HepG2 (cell line): ENCODE results near the gene POLR1H. TPM values are rescaled to one million over a fixed set of nuclear protein-coding genes. Genes with fewer than 3 reads are reported as not detected.

Experiments
- BATF2 ChIP-seq: sonication (generic); formaldehyde crosslinking; IDR thresholded peaks from 2 replicates; pipeline ENCODE4 v1.8.0; 2022; ENCODE audit warnings: mild to moderate bottlenecking, missing genetic modification reagents, moderate library complexity
- KDM6A ChIP-seq: IDR thresholded peaks from 2 replicates; pipeline ENCODE4 v1.6.1; 2016; ENCODE audit warnings: low read depth
- KLF11 ChIP-seq: IDR thresholded peaks from 2 replicates; pipeline ENCODE4 v1.6.1; 2016; ENCODE audit warnings: missing compliant biosample characterization
- KLF12 ChIP-seq: sonication (generic); formaldehyde crosslinking; IDR thresholded peaks from 2 replicates; pipeline ENCODE4 v1.4.0; 2020; ENCODE audit warnings: missing genetic modification reagents, borderline replicate concordance
- KLF6 ChIP-seq: IDR thresholded peaks from 2 replicates; pipeline ENCODE4 v1.8.0; 2016; ENCODE audit warnings: missing biosample characterization, missing genetic modification reagents
- MLX ChIP-seq: IDR thresholded peaks from 2 replicates; pipeline ENCODE4 v1.6.1; 2016
- NCOR1 ChIP-seq: fragments of 200-600 bp; sonication (generic); IDR thresholded peaks from 2 replicates; pipeline ENCODE4 v1.7.0; 2017; ENCODE audit warnings: antibody characterized with exemption, low read length, borderline replicate concordance
- NR2F1 ChIP-seq, 2 experiments: fragments of 450-650 bp in 1 of 2; formaldehyde crosslinking in 1 of 2; IDR thresholded peaks; 2 replicates each; pipeline versions ENCODE4 v1.5.0 to v1.6.1; 2016 to 2020; ENCODE audit warnings: mild to moderate bottlenecking in 1 of 2, missing compliant biosample characterization in 1 of 2, missing genetic modification reagents in 1 of 2, moderate library complexity in 1 of 2
- POLR2AphosphoS2 ChIP-seq: IDR thresholded peaks from 2 replicates; pipeline ENCODE4 v1.6.1; 2011; ENCODE audit warnings: low read depth, low read length, improper control_type of control experiment
- STAG1 ChIP-seq: sonication (generic); formaldehyde crosslinking; IDR thresholded peaks from 2 replicates; pipeline ENCODE4 v1.4.0; 2020; ENCODE audit warnings: missing genetic modification reagents
- ZFP41 ChIP-seq: sonication (generic); formaldehyde crosslinking; IDR thresholded peaks from 2 replicates; pipeline ENCODE4 v1.4.0; 2020; ENCODE audit warnings: mild to moderate bottlenecking, missing genetic modification reagents, borderline replicate concordance
- ZFP90 ChIP-seq: sonication (generic); formaldehyde crosslinking; IDR thresholded peaks from 2 replicates; pipeline ENCODE4 v1.8.0; 2022; ENCODE audit warnings: missing genetic modification reagents, mild to moderate bottlenecking, inconsistent platforms, borderline replicate concordance
- ZFP91 ChIP-seq: sonication (generic); formaldehyde crosslinking; IDR thresholded peaks from 2 replicates; pipeline ENCODE4 v1.9.0; 2022; ENCODE audit warnings: missing genetic modification reagents, mild to moderate bottlenecking, borderline replicate concordance
- ZGPAT ChIP-seq: IDR thresholded peaks from 2 replicates; pipeline ENCODE4 v1.6.1; 2016; ENCODE audit warnings: mild to moderate bottlenecking
- ZMYM3 ChIP-seq: sonication (generic); formaldehyde crosslinking; IDR thresholded peaks from 2 replicates; pipeline ENCODE4 v1.5.1; 2020; ENCODE audit warnings: mild to moderate bottlenecking, missing genetic modification reagents
- ZNF18 ChIP-seq: sonication (generic); formaldehyde crosslinking; IDR thresholded peaks from 2 replicates; pipeline ENCODE4 v1.8.0; 2022; ENCODE audit warnings: mild to moderate bottlenecking, missing genetic modification reagents; ENCODE audit not compliant: insufficient replicate concordance
- ZNF280B ChIP-seq: sonication (generic); formaldehyde crosslinking; IDR thresholded peaks from 2 replicates; pipeline ENCODE4 v1.5.0; 2020; ENCODE audit warnings: missing genetic modification reagents, mild to moderate bottlenecking, borderline replicate concordance
- ZNF30 ChIP-seq: sonication (generic); formaldehyde crosslinking; IDR thresholded peaks from 2 replicates; pipeline ENCODE4 v1.5.0; 2020; ENCODE audit warnings: mild to moderate bottlenecking, missing genetic modification reagents
- ZNF350 ChIP-seq: sonication (generic); formaldehyde crosslinking; IDR thresholded peaks from 2 replicates; pipeline ENCODE4 v1.4.0; 2020; ENCODE audit warnings: mild to moderate bottlenecking, low read depth, missing genetic modification reagents, borderline replicate concordance
- ZSCAN29 ChIP-seq: sonication (generic); formaldehyde crosslinking; conservative IDR thresholded peaks from 2 replicates; pipeline ENCODE4 v1.4.0; 2020; ENCODE audit warnings: mild to moderate bottlenecking, missing genetic modification reagents
- ZSCAN30 ChIP-seq: sonication (generic); formaldehyde crosslinking; IDR thresholded peaks from 2 replicates; pipeline ENCODE4 v1.5.0; 2020; ENCODE audit warnings: mild to moderate bottlenecking, missing genetic modification reagents
- polyA plus RNA-seq, 8 experiments: library from polyadenylated mRNA; depleted of rRNA in 3 of 8; stranded (reverse) in 7 of 8; unstranded in 1 of 8; fragments of >200 nt; fragmentation: Illumina TruSeq in 4 of 8; extraction: Trizol in 4 of 8; gene quantifications; 2 replicates each; pipeline versions ENCODE4 v1.2.1 to v1.2.3, GENCODE V29; 2011 to 2016; ENCODE audit warnings: low read depth in 4 of 8, missing spikeins in 1 of 8, mixed read lengths in 1 of 8; ENCODE audit not compliant: insufficient read depth in 1 of 8
- total RNA-seq, 5 experiments: library from RNA; depleted of rRNA; stranded (reverse); fragments of >200 nt; fragmentation: Illumina TruSeq; extraction: Trizol; gene quantifications; 2 replicates each; pipeline ENCODE4 v1.2.3, GENCODE V29; 2016; ENCODE audit warnings: low read depth in 1 of 5

Gene POLR1H
- total and polyA plus RNA-seq, 2 of the 13 experiments (the other 11 are each of a cell fraction or from before 2014, with no cell fraction given): 61.4 to 79.8 TPM

- no peak for TF ChIP-seq KDM6A (CRISPR knock-in tag)
- TF ChIP-seq ZNF280B: no peak; the same call in 1 of the 2 replicates
- TF ChIP-seq NR2F1 (CRISPR knock-in tag; IDR thresholded peaks at IDR 0.05): no peak
- peak; percentile 81; the same call in 1 of the 2 replicates for TF ChIP-seq ZFP91
- TF ChIP-seq ZSCAN30 (CRISPR knock-in tag): 0 out of 2 replicates have a peak, but pooled peaks have one; percentile 50
- peak; percentile 90 for TF ChIP-seq KLF6 (CRISPR knock-in tag)
- no peak for TF ChIP-seq ZNF30
- TF ChIP-seq ZGPAT (CRISPR knock-in tag): peak; percentile 99
- TF ChIP-seq NCOR1: peak; percentile 29; the same call in 1 of the 2 replicates
- no peak for TF ChIP-seq ZNF18 (CRISPR knock-in tag)
- TF ChIP-seq POLR2AphosphoS2: peak; percentile 79; the same call in 1 of the 2 replicates
- TF ChIP-seq ZMYM3: no peak
- peak; percentile 96 for TF ChIP-seq ZNF350 (CRISPR knock-in tag)
- TF ChIP-seq MLX (CRISPR knock-in tag): peak; percentile 81
- TF ChIP-seq KLF12: peak; percentile 94; the same call in 1 of the 2 replicates
- TF ChIP-seq ZFP90 (CRISPR knock-in tag): peak; percentile 86; the same call in 1 of the 2 replicates
- 0 out of 2 replicates have a peak, but pooled peaks have one; percentile 10 for TF ChIP-seq BATF2 (CRISPR knock-in tag)
- TF ChIP-seq ZSCAN29: peak; percentile 80; the same call in 1 of the 2 replicates
- 0 out of 2 replicates have a peak, but pooled peaks have one; percentile 80 for TF ChIP-seq ZFP41 (CRISPR knock-in tag)
- peak; percentile 91 for TF ChIP-seq KLF11
- peak; percentile 47 for TF ChIP-seq STAG1 (CRISPR knock-in tag)
These were observed at the start of gene POLR1H (continued) for GRCh38 chr6:30061092-30061857.
